Fibroblast of pulmonary artery (primary cell): ENCODE measurements around the gene DDI2.

ENCODE experiments used
- DNase-seq: peaks from one replicate; pipeline ENCODE4 v3.0.0-alpha.2; 2010; ENCODE audit warnings: low read depth
- H3K4me3 ChIP-seq: replicated peaks from 2 replicates; pipeline ENCODE4 v1.5.1; 2011; ENCODE audit warnings: low read depth, mild to moderate bottlenecking, control low read depth, low read length, moderate library complexity
- CTCF ChIP-seq: IDR thresholded peaks from 2 replicates; pipeline ENCODE4 v1.5.1; 2011; ENCODE audit warnings: mild to moderate bottlenecking, control low read depth, low read length, inconsistent platforms; ENCODE audit errors: missing control alignments

Gene DDI2

GRCh38 chr1:15617173-15618076 lies at the start of gene DDI2:
DDI2 (plus strand) TSS chr1:15617458; CDS start chr1:15617671, 213 bp downstream.
- peak within 1 kb of the TSS; percentile 98 for H3K4me3 ChIP-seq
- no peak for TF ChIP-seq CTCF
- peak; percentile 98 for DNase-seq

- TF ChIP-seq CTCF = no peak
- no peak overlapping the region for H3K4me3 ChIP-seq
- DNase-seq = no peak
Observed at GRCh38 chr1:15568387-15569073, 48.7 kb upstream of the DDI2 start.

- no peak for DNase-seq
- no peak overlapping the region for H3K4me3 ChIP-seq
- TF ChIP-seq CTCF = no peak
Observed at GRCh38 chr1:15570861-15571260, 46.4 kb upstream of the DDI2 start.

GRCh38 chr1:15571266-15571665 lies 46.0 kb upstream of the DDI2 start:
- no peak for TF ChIP-seq CTCF
- no peak overlapping the region for H3K4me3 ChIP-seq

GRCh38 chr1:15573477-15573876 lies 43.8 kb upstream of the DDI2 start:
- TF ChIP-seq CTCF = no peak
- H3K4me3 ChIP-seq = no peak overlapping the region
- peak; percentile 41 for DNase-seq

More at GRCh38 chr1:15571266-15571665, 46.0 kb upstream of the DDI2 start:
- DNase-seq = no peak

- DNase-seq = no peak
- TF ChIP-seq CTCF = no peak
- no peak overlapping the region for H3K4me3 ChIP-seq
Observed at GRCh38 chr1:15574741-15575140, 42.5 kb upstream of the DDI2 start.
